H1 (cell line): ENCODE results near the gene RMC1.

Experiments used
- EZH2 ChIP-seq: fragments of 200-600 bp; sonication (generic); IDR thresholded peaks from 2 replicates; pipeline ENCODE4 v1.7.1; 2012; ENCODE audit warnings: low read depth, mild to moderate bottlenecking, moderate library complexity, low read length, inconsistent platforms; ENCODE audit not compliant: severe bottlenecking
- RBBP5 ChIP-seq: IDR thresholded peaks from 2 replicates; pipeline ENCODE4 v1.7.1; 2012; ENCODE audit warnings: low read depth, mild to moderate bottlenecking, inconsistent platforms, low read length, moderate library complexity, borderline replicate concordance
- TF ChIP-seq, protein P1 (sequence below): IDR thresholded peaks from 2 replicates; pipeline ENCODE4 v1.6.1; 2012; ENCODE audit warnings: low read length, inconsistent platforms
- TF ChIP-seq, protein P2 (sequence below): fragments of 300-600 bp; sonication (generic); IDR thresholded peaks from 2 replicates; pipeline ENCODE4 v1.7.1; 2012; ENCODE audit warnings: low read length, moderate library complexity, mild to moderate bottlenecking, inconsistent platforms; ENCODE audit not compliant: insufficient replicate concordance

DNA sequence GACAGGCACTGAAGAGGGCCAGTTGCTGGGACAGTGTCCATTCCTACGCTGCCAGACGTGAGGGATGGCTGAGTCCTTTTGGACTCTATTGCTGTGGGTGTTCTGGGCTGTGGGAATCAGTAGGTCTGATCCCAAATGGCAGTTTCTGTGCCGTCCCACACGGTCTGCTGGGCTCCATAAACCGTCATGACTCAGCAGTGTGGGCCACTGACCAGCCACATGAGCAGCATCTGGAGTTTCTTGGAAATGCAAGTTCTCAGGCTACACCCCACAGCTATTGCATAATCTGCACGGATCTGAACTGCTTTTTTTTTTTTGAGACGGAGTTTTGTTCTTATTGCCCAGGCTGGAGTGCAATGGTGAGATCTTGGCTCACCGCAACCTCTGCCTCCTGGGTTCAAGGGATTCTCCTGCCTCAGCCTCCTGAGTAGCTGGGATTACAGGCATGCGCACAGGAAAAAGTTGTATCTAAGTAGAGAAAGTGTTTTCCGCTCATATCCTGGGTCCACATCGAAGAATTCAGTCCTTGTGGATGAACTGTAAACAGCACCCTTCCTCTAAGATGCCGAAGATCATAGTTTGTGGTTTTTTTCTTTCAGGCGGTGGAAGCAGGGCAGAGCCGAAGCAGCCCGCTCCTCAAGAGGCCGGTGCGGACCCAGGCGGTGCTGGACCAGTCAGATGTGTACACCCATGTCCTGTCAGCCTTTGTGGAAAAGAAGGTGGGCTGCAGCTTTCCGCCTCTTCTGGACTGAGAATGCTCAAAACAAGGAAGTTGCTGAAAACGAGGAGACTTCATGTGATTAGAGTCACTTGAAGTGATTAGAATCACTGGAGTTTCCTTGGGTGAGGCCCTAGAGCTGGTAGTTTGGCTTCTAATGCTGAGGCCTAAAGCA lies 25.5 kb downstream of the RMC1 start:
- TF ChIP-seq, protein P1, sequence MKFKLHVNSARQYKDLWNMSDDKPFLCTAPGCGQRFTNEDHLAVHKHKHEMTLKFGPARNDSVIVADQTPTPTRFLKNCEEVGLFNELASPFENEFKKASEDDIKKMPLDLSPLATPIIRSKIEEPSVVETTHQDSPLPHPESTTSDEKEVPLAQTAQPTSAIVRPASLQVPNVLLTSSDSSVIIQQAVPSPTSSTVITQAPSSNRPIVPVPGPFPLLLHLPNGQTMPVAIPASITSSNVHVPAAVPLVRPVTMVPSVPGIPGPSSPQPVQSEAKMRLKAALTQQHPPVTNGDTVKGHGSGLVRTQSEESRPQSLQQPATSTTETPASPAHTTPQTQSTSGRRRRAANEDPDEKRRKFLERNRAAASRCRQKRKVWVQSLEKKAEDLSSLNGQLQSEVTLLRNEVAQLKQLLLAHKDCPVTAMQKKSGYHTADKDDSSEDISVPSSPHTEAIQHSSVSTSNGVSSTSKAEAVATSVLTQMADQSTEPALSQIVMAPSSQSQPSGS: no peak
- TF ChIP-seq, protein P2, sequence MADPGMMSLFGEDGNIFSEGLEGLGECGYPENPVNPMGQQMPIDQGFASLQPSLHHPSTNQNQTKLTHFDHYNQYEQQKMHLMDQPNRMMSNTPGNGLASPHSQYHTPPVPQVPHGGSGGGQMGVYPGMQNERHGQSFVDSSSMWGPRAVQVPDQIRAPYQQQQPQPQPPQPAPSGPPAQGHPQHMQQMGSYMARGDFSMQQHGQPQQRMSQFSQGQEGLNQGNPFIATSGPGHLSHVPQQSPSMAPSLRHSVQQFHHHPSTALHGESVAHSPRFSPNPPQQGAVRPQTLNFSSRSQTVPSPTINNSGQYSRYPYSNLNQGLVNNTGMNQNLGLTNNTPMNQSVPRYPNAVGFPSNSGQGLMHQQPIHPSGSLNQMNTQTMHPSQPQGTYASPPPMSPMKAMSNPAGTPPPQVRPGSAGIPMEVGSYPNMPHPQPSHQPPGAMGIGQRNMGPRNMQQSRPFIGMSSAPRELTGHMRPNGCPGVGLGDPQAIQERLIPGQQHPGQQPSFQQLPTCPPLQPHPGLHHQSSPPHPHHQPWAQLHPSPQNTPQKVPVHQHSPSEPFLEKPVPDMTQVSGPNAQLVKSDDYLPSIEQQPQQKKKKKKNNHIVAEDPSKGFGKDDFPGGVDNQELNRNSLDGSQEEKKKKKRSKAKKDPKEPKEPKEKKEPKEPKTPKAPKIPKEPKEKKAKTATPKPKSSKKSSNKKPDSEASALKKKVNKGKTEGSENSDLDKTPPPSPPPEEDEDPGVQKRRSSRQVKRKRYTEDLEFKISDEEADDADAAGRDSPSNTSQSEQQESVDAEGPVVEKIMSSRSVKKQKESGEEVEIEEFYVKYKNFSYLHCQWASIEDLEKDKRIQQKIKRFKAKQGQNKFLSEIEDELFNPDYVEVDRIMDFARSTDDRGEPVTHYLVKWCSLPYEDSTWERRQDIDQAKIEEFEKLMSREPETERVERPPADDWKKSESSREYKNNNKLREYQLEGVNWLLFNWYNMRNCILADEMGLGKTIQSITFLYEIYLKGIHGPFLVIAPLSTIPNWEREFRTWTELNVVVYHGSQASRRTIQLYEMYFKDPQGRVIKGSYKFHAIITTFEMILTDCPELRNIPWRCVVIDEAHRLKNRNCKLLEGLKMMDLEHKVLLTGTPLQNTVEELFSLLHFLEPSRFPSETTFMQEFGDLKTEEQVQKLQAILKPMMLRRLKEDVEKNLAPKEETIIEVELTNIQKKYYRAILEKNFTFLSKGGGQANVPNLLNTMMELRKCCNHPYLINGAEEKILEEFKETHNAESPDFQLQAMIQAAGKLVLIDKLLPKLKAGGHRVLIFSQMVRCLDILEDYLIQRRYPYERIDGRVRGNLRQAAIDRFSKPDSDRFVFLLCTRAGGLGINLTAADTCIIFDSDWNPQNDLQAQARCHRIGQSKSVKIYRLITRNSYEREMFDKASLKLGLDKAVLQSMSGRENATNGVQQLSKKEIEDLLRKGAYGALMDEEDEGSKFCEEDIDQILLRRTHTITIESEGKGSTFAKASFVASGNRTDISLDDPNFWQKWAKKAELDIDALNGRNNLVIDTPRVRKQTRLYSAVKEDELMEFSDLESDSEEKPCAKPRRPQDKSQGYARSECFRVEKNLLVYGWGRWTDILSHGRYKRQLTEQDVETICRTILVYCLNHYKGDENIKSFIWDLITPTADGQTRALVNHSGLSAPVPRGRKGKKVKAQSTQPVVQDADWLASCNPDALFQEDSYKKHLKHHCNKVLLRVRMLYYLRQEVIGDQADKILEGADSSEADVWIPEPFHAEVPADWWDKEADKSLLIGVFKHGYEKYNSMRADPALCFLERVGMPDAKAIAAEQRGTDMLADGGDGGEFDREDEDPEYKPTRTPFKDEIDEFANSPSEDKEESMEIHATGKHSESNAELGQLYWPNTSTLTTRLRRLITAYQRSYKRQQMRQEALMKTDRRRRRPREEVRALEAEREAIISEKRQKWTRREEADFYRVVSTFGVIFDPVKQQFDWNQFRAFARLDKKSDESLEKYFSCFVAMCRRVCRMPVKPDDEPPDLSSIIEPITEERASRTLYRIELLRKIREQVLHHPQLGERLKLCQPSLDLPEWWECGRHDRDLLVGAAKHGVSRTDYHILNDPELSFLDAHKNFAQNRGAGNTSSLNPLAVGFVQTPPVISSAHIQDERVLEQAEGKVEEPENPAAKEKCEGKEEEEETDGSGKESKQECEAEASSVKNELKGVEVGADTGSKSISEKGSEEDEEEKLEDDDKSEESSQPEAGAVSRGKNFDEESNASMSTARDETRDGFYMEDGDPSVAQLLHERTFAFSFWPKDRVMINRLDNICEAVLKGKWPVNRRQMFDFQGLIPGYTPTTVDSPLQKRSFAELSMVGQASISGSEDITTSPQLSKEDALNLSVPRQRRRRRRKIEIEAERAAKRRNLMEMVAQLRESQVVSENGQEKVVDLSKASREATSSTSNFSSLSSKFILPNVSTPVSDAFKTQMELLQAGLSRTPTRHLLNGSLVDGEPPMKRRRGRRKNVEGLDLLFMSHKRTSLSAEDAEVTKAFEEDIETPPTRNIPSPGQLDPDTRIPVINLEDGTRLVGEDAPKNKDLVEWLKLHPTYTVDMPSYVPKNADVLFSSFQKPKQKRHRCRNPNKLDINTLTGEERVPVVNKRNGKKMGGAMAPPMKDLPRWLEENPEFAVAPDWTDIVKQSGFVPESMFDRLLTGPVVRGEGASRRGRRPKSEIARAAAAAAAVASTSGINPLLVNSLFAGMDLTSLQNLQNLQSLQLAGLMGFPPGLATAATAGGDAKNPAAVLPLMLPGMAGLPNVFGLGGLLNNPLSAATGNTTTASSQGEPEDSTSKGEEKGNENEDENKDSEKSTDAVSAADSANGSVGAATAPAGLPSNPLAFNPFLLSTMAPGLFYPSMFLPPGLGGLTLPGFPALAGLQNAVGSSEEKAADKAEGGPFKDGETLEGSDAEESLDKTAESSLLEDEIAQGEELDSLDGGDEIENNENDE: no peak
- no peak for TF ChIP-seq EZH2
- no peak for TF ChIP-seq RBBP5
